A673 (cell line): ENCODE measurements around the gene DKKL1. TPM values are rescaled to one million over a fixed set of nuclear protein-coding genes. Genes with fewer than 3 reads are reported as not detected.
A peak's percentile ranks its signal among the peaks of the same experiment; 100 is the strongest.

ENCODE experiments used
- BruUV-seq: library from RNA; stranded (reverse); fragments of 400-500 nt; replicated peaks from 2 replicates; lab custom pipeline; 2021; lab: Mats Ljungman, UMichigan
- CTCF ChIA-PET: fragments of 300-600 bp; sonication (Branson Sonifier 250); formaldehyde crosslinking; loops from one replicate; lab custom pipeline; 2022; ENCODE audit warnings: antibody characterized with exemption; lab: Charles Lee
- POLR2A ChIA-PET: fragments of 300-600 bp; sonication (Branson Sonifier 250); formaldehyde crosslinking; loops from one replicate; lab custom pipeline; 2022; ENCODE audit warnings: antibody characterized with exemption; ENCODE audit not compliant: low non-redundant PET; lab: Charles Lee
- DNase-seq: peaks from one replicate; pipeline ENCODE4 v3.0.0-alpha.2; 2015; ENCODE audit warnings: low spot score
- H3K27ac ChIP-seq: fragments of 200-600 bp; sonication (generic); 2 replicates; pipeline ENCODE4 v1.5.1; 2016; ENCODE audit warnings: mixed run types, low read depth, mild to moderate bottlenecking, mixed read lengths, antibody characterized with exemption, low read length; ENCODE audit not compliant: poor library complexity, severe bottlenecking
- H3K27me3 ChIP-seq: fragments of 200-600 bp; sonication (generic); replicated peaks from 2 replicates; pipeline ENCODE4 v1.6.1; 2017; ENCODE audit warnings: mixed run types, low read depth, mild to moderate bottlenecking, mixed read lengths, antibody characterized with exemption, low read length; ENCODE audit not compliant: insufficient read depth, poor library complexity
- H3K36me3 ChIP-seq: fragments of 200-600 bp; sonication (generic); 2 replicates; pipeline ENCODE4 v1.6.1; 2016; ENCODE audit warnings: mixed run types, mild to moderate bottlenecking, mixed read lengths, antibody characterized with exemption, low read length; ENCODE audit not compliant: insufficient read depth, poor library complexity, severe bottlenecking
- H3K4me1 ChIP-seq: fragments of 200-600 bp; sonication (generic); 2 replicates; pipeline ENCODE4 v1.6.1; 2017; ENCODE audit warnings: mixed run types, mild to moderate bottlenecking, mixed read lengths, antibody characterized with exemption, low read length; ENCODE audit not compliant: insufficient read depth, poor library complexity, severe bottlenecking
- H3K4me3 ChIP-seq: fragments of 200-600 bp; sonication (generic); 2 replicates; pipeline ENCODE4 v1.5.1; 2016; ENCODE audit warnings: low read depth, mixed run types, mild to moderate bottlenecking, mixed read lengths, low read length; ENCODE audit not compliant: poor library complexity, severe bottlenecking
- H3K9me3 ChIP-seq: fragments of 200-600 bp; sonication (generic); 2 replicates; pipeline ENCODE4 v1.6.1; 2016; ENCODE audit warnings: mixed run types, low read depth, mild to moderate bottlenecking, mixed read lengths, antibody characterized with exemption, low read length; ENCODE audit not compliant: poor library complexity, severe bottlenecking
- CTCF ChIP-seq: fragments of 300-800, 200-600 bp; sonication (generic); conservative IDR thresholded peaks from 2 replicates; pipeline ENCODE4 v1.5.1; 2017; ENCODE audit warnings: low read depth, mild to moderate bottlenecking, antibody characterized with exemption, low read length, moderate library complexity, mixed read lengths
- EZH2 ChIP-seq: fragments of 200-600 bp; sonication (generic); IDR thresholded peaks from 2 replicates; pipeline ENCODE4 v1.6.1; 2017; ENCODE audit warnings: borderline replicate concordance, low read depth, mild to moderate bottlenecking, mixed read lengths, antibody characterized with exemption, low read length; ENCODE audit not compliant: poor library complexity, severe bottlenecking
- intact Hi-C: fragments of 100-400 bp; cut with micrococcal nuclease; formaldehyde crosslinking; loops from one replicate; pipeline ENCODE4 v1.10.0; 2022; ENCODE audit not compliant: unreplicated experiment
- total RNA-seq: library from RNA; stranded (reverse); gene quantifications from 2 replicates; pipeline ENCODE4 v1.2.3, GENCODE V29; 2021

Gene DKKL1
- total RNA-seq, 1 experiment from 2014 or later: 1.2 TPM

DNA sequence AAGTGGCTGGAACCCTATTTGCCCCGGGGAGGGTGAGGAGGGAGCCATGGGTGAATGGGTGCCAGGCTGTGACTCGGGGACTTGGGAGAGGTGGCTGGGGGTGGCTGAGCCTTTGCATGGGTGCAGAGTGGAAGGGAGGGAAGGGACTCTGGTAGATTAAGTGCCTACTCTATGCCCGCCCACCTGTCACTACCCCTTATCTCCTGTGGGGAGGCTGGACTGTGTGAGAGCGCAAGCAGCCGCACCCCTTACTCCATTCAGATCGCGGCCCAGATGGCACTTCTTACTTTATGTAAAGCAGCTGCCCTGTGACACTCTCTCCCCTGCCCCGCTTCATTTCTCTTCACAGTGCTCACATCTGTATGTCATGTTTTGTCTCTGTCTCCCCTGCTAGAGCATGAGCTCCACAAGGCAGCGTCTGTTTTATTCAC, 27.3 kb downstream of the DKKL1 start:
- no peak for DNase-seq
- no peak for TF ChIP-seq EZH2
- TF ChIP-seq CTCF: no peak
- ChIA-PET CTCF (interaction anchor here (1.3 to 1.7 kb wide), 3 partner anchors 52 to 85 kb away, joined by 6 to 10 read pairs (median 8); no protein-coding TSS in a partner anchor), POLR2A (no interaction called here)
- Histone ChIP-seq H3K27ac (no peak overlapping the region), H3K36me3 (no peaks in the 10 kb centered on the region), H3K4me1 (no peaks in the 10 kb centered on the region), H3K9me3 (no peaks in the 10 kb centered on the region), H3K27me3 (no peaks in the 10 kb centered on the region), H3K4me3 (no peak overlapping the region)
- no TSS peak for BruUV-seq
- intact Hi-C loops: no loop called here

DNA sequence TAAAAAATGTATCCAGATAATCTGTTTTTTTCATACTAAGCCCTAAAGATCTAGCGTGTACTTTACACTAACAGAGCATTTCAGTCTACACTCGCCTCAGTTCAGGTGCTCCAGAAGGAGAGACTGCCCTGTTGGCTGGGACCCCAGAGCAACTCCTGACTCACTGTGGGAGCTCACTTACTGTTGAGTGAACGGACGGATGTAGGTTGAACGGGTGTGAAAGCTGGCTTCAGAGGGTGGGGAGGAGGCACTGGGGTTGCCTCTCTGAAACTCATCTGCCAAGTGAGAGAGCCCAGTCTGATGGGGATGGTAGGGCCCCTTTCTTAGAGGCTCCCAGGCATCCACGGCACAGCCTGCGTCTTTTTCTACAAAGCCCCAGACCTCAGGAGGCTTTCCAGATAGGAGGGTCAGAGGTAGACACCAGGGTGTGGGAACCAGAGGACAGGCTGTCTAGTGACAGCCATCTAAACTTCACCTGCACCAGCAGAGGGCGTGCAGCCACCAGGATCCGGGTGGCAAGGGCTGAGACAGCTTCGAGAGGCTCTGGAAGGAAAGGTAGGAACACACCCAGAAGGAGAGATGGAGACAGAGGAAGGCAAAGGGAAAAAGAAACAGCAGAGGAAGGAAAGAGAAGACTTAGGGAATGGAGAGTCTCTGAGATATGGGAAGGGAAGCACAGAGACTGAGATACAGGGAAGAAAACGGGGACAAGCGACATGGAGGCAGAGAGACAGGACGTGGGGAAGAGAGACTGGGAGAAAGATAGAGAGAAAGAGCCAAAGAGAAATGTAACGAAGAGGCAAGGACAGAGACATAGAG, 28.1 kb downstream of the DKKL1 start:
- Histone ChIP-seq H3K36me3 (no peaks in the 10 kb centered on the region), H3K9me3 (no peaks in the 10 kb centered on the region), H3K4me1 (no peaks in the 10 kb centered on the region), H3K27me3 (no peaks in the 10 kb centered on the region), H3K27ac (no peak overlapping the region), H3K4me3 (no peak overlapping the region)
- intact Hi-C loops: loop anchor here (1.0 kb wide), 1 partner anchor 52 kb away; no protein-coding TSS in a partner anchor
- BruUV-seq: no TSS peak
- CTCF ChIA-PET: interaction anchor here (0.6 to 1.7 kb wide), 7 partner anchors 12 to 89 kb away, joined by 3 to 11 read pairs (median 6); no protein-coding TSS in a partner anchor
- POLR2A ChIA-PET: interaction anchor here (0.6 kb wide), 1 partner anchor 14 kb away, joined by 4 read pairs; no protein-coding TSS in a partner anchor
- TF ChIP-seq EZH2 (no peak), CTCF (peak; percentile 98)
- DNase-seq: peak; percentile 89

DNA sequence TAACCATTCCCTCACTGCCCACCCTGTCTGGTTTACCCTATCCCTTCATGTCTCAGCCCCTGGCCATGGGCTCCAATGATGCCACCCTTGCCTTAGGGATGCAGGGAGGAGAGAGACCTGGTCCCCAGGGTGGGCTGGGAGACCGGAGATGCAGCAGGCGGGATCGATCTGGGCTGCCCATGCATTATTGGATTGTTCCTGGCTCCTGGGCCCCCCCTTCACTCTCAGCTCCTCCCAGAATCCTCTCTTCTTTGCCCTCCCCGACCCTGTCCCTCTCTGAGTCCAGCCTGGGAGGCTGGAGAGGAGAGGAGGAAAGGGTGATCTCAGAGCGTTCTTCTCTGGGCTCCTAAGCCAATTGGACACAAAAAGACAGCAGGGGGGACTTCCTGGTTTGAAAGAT, 30.2 kb downstream of the DKKL1 start:
- no peak for DNase-seq
- ChIA-PET CTCF (interaction anchor here (0.7 kb wide), 1 partner anchor 168 kb away, joined by 4 read pairs; no protein-coding TSS in a partner anchor), POLR2A (no interaction called here)
- Histone ChIP-seq H3K9me3 (no peaks in the 10 kb centered on the region), H3K27me3 (no peaks in the 10 kb centered on the region), H3K27ac (no peak overlapping the region), H3K36me3 (no peaks in the 10 kb centered on the region), H3K4me1 (no peaks in the 10 kb centered on the region), H3K4me3 (no peak overlapping the region)
- TF ChIP-seq EZH2 (no peak), CTCF (no peak)
- BruUV-seq: no TSS peak
- intact Hi-C loops: no loop called here
